CD4-positive, alpha-beta T cell (primary cell): Measurements from ENCODE around the gene PPP1CA. TPM values are rescaled to one million over a fixed set of nuclear protein-coding genes. Genes with fewer than 3 reads are reported as not detected.
A peak's percentile ranks its signal among the peaks of the same experiment; 100 is the strongest.

Source experiments
- ATAC-seq: fragments of 200-7000 bp; cut with Tn5 transposase; one replicate; pipeline ENCODE4 v1.10.0; 2022; ENCODE audit warnings: mild to moderate bottlenecking; ENCODE audit not compliant: poor library complexity
- CTCF ChIA-PET: fragments of 350-600 bp; sonication (Branson Sonifier 250); formaldehyde crosslinking; loops from one replicate; lab custom pipeline; 2021; ENCODE audit warnings: antibody characterized with exemption, inconsistent platforms; lab: Charles Lee
- POLR2A ChIA-PET: fragments of 350-600 bp; sonication (Branson Sonifier 250); formaldehyde crosslinking; loops from one replicate; lab custom pipeline; 2021; ENCODE audit warnings: antibody characterized with exemption, inconsistent platforms; lab: Charles Lee
- DNase-seq, 14 experiments: peaks; one replicate each; pipeline ENCODE4 v3.0.0-alpha.2; 2013 to 2020; ENCODE audit warnings: mixed read lengths in 2 of 14
- H3K27ac ChIP-seq, 2 donors: one replicate each; pipeline versions ENCODE4 v1.5.1 to v1.7.0; 2013; ENCODE audit warnings: low read length in 2 of 2, low read depth in 1 of 2, mild to moderate bottlenecking in 1 of 2
- H3K27me3 ChIP-seq, 2 experiments: 1 replicate in 1 of 2; 2 replicates in 1 of 2; pipeline versions ENCODE4 v1.6.1 to v1.7.0; 2013; ENCODE audit warnings: low read length in 2 of 2, control low read depth in 1 of 2, mild to moderate bottlenecking in 1 of 2, moderate library complexity in 1 of 2; ENCODE audit not compliant: insufficient read depth in 2 of 2, control insufficient read depth in 1 of 2
- H3K36me3 ChIP-seq: one replicate; pipeline ENCODE4 v1.6.1; 2013; ENCODE audit warnings: low read length, control low read depth; ENCODE audit not compliant: insufficient read depth
- H3K4me1 ChIP-seq: one replicate; pipeline ENCODE4 v1.6.1; 2013; ENCODE audit warnings: low read length, control low read depth; ENCODE audit not compliant: insufficient read depth
- H3K4me3 ChIP-seq: one replicate; pipeline ENCODE4 v1.5.1; 2013; ENCODE audit warnings: mild to moderate bottlenecking, low read length, moderate library complexity
- H3K9me3 ChIP-seq, 2 experiments: 1 replicate in 1 of 2; 2 replicates in 1 of 2; pipeline versions ENCODE4 v1.6.1 to v1.7.0; 2013; ENCODE audit warnings: low read length in 2 of 2, mild to moderate bottlenecking in 2 of 2, control low read depth in 1 of 2, moderate library complexity in 1 of 2; ENCODE audit not compliant: control insufficient read depth in 1 of 2, insufficient read depth in 1 of 2
- H3K27ac Mint-ChIP-seq: one replicate; pipeline ENCODE4 v1.8.0; 2020; ENCODE audit warnings: mixed read lengths
- H3K27me3 Mint-ChIP-seq: one replicate; pipeline ENCODE4 v1.8.0; 2021; ENCODE audit warnings: mixed read lengths
- H3K36me3 Mint-ChIP-seq: one replicate; pipeline ENCODE4 v1.8.0; 2021; ENCODE audit warnings: low read depth, mixed read lengths
- H3K4me1 Mint-ChIP-seq: one replicate; pipeline ENCODE4 v1.8.0; 2021; ENCODE audit warnings: low read depth, mixed read lengths
- H3K4me3 Mint-ChIP-seq: one replicate; pipeline ENCODE4 v1.8.0; 2020; ENCODE audit warnings: mild to moderate bottlenecking, mixed read lengths
- H3K9me3 Mint-ChIP-seq: one replicate; pipeline ENCODE4 v1.8.0; 2020; ENCODE audit warnings: mixed read lengths
- CTCF ChIP-seq: fragments of 200-600 bp; IDR thresholded peaks from one replicate; pipeline ENCODE4 v1.8.0; 2022; ENCODE audit warnings: antibody characterized with exemption, mild to moderate bottlenecking
- intact Hi-C, 2 experiments: fragments of 100-400 bp; cut with DNase I in 1 of 2; cut with micrococcal nuclease in 1 of 2; formaldehyde crosslinking; loops; one replicate each; pipeline versions ENCODE4 v1.15.1 to v1.9.0; 2023 to 2025; cut with DNase I, micrococcal nuclease
- total RNA-seq, 174 experiments: library from RNA in 2 of 174; stranded (reverse) in 2 of 174; gene quantifications; one replicate each; pipeline ENCODE4 v1.2.3 and lab custom pipeline; 2021 to 2026

Gene PPP1CA
- total RNA-seq, 2 experiments from 2014 or later, result 42.0 to 45.5 TPM

DNA sequence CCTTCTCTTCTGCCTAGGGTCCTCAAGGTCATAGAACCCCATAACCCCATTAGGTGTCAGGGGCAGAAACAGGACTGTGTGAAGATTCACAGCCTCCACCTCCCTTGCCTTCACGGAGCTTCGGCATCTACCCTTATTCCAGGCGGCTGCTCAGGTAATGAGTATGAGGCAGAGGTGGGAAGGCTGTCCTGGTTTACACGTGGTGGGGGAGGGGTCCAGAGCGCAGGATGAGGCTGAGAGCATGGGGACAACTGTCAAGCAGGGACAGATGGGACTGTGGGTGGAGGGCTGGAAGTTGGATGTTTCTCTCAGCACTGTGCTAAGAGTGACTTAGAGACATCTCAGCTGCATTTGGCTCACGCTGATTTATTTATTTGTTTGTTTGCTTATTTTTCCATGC, 14.1 kb downstream of the PPP1CA start:
- POLR2A ChIA-PET, result interaction anchor here (1.2 to 2.1 kb wide), 3 partner anchors 13 to 34 kb away, joined by 3 to 8 read pairs (median 6); partner anchors contain the start of gene POLD4
- no peaks in the 10 kb centered on the region for H3K9me3 ChIP-seq
- H3K36me3 Mint-ChIP-seq, result no peaks in the 10 kb centered on the region

GRCh38 chr11:67387069-67387468, 14.6 kb downstream of the PPP1CA start:
- DNase-seq, result no peak
- peak overlapping the region; percentile 62 for H3K4me3 Mint-ChIP-seq
- ChIA-PET POLR2A (interaction anchor here (0.9 to 2.1 kb wide), 5 partner anchors 13 to 69 kb away, joined by 3 to 8 read pairs (median 3); partner anchors contain the start of gene POLD4), CTCF (interaction anchor here (0.6 to 2.2 kb wide), 6 partner anchors 8 to 155 kb away, joined by 3 to 10 read pairs (median 3); partner anchors contain the start of gene PPP1CA)
- peaks cover 4% of the 10 kb centered on the region for H3K27me3 Mint-ChIP-seq
- Histone ChIP-seq H3K9me3 (no peaks in the 10 kb centered on the region), H3K36me3 (no peaks in the 10 kb centered on the region), H3K4me1 (peaks cover 29% of the 10 kb centered on the region), H3K27ac (no peak overlapping the region), H3K27me3 (no peaks in the 10 kb centered on the region), H3K4me3 (no peak overlapping the region)
- no peaks in the 10 kb centered on the region for H3K36me3 Mint-ChIP-seq
- H3K27ac Mint-ChIP-seq, result no peak overlapping the region
- H3K9me3 Mint-ChIP-seq, result no peaks in the 10 kb centered on the region
- no peak for ATAC-seq
- H3K4me1 Mint-ChIP-seq, result peaks cover 25% of the 10 kb centered on the region
- no peak for TF ChIP-seq CTCF
- intact Hi-C loops, result loop anchor here in 1 of 2 experiments (10.0 kb wide), 1 partner anchor 272 kb away; the partner anchor contains the start of gene KDM2A

More for the DNA sequence above, 14.1 kb downstream of the PPP1CA start:
- DNase-seq (no peak), ATAC-seq (no peak)
- Mint-ChIP-seq H3K27me3 (peaks cover 1% of the 10 kb centered on the region), H3K4me1 (peaks cover 26% of the 10 kb centered on the region), H3K9me3 (no peaks in the 10 kb centered on the region), H3K27ac (no peak overlapping the region), H3K4me3 (peak overlapping the region; percentile 62)
- intact Hi-C loops, result loop anchor here in 1 of 2 experiments (10.0 kb wide), 1 partner anchor 273 kb away; the partner anchor contains the start of gene KDM2A
- no peak for TF ChIP-seq CTCF
- CTCF ChIA-PET, result interaction anchor here (0.6 to 1.3 kb wide), 4 partner anchors 8 to 155 kb away, joined by 3 to 4 read pairs (median 3); partner anchors contain the start of gene PPP1CA
- H3K27ac ChIP-seq, result no peak overlapping the region
- no peaks in the 10 kb centered on the region for H3K27me3 ChIP-seq
- H3K36me3 ChIP-seq, result no peaks in the 10 kb centered on the region
- H3K4me1 ChIP-seq, result peaks cover 28% of the 10 kb centered on the region
- no peak overlapping the region for H3K4me3 ChIP-seq

DNA sequence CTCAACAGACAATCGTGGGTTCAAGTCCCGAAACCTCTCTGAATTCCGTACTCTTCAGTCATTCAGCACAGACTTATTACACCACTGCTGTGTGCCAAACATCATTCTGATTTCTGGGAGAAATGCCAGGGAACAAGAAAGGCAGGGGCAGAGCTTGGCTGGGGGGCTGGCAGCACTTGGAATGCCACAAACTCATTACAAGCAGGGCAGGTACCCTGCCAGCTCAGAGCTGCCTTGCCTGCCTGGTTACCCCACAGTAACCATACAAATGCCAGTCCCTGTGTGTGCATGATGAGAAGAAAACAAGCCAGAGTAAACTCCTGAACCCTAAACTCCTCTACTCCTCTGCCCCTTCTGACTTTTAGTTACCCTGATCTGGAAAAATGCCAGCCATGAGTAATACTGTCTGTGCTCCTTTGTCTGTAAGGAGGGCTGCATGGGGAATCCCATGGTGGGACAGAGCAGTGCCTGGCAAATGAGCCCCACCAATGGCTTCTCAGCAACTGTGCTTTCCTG, 16.7 kb downstream of the PPP1CA start:
- H3K27me3 ChIP-seq, result no peaks in the 10 kb centered on the region
- POLR2A ChIA-PET, result interaction anchor here (0.6 to 1.7 kb wide), 2 partner anchors 10 to 32 kb away, joined by 3 to 6 read pairs; partner anchors contain the start of gene POLD4
- H3K27ac ChIP-seq, result no peak overlapping the region
- peaks cover 24% of the 10 kb centered on the region for H3K4me1 ChIP-seq
- no peaks in the 10 kb centered on the region for H3K36me3 ChIP-seq
- Mint-ChIP-seq H3K27me3 (peaks cover 4% of the 10 kb centered on the region), H3K36me3 (no peaks in the 10 kb centered on the region), H3K4me1 (peaks cover 16% of the 10 kb centered on the region), H3K9me3 (no peaks in the 10 kb centered on the region), H3K4me3 (no peak overlapping the region), H3K27ac (no peak overlapping the region)
- no peak for TF ChIP-seq CTCF
- H3K9me3 ChIP-seq, result no peaks in the 10 kb centered on the region
- intact Hi-C loops, result loop anchor here (5.0 to 10.0 kb wide), 3 partner anchors 38 to 428 kb away; partner anchors contain the start of genes KDM2A (in 1 of the 2) and PC (in 1 of the 2)
- CTCF ChIA-PET, result interaction anchor here (2.2 to 6.0 kb wide), 2 partner anchors 32 to 34 kb away, joined by 10 to 241 read pairs; partner anchors contain the start of gene POLD4
- ATAC-seq (no peak), DNase-seq (no peak)
- no peak overlapping the region for H3K4me3 ChIP-seq
